PC-3 (cell line): Measurements from ENCODE around the gene FOXP1.

Source experiments
- CTCF ChIP-seq: fragments of 300-600 bp; sonication (generic); conservative IDR thresholded peaks from 2 replicates; pipeline ENCODE4 v1.5.1; 2017; ENCODE audit warnings: antibody characterized with exemption, low read depth, mild to moderate bottlenecking, low read length
- EZH2 ChIP-seq: fragments of 300-600 bp; sonication (generic); IDR thresholded peaks from one replicate; pipeline ENCODE4 v1.6.1; 2017; ENCODE audit warnings: antibody characterized with exemption, mild to moderate bottlenecking, low read length; ENCODE audit not compliant: unreplicated experiment

DNA sequence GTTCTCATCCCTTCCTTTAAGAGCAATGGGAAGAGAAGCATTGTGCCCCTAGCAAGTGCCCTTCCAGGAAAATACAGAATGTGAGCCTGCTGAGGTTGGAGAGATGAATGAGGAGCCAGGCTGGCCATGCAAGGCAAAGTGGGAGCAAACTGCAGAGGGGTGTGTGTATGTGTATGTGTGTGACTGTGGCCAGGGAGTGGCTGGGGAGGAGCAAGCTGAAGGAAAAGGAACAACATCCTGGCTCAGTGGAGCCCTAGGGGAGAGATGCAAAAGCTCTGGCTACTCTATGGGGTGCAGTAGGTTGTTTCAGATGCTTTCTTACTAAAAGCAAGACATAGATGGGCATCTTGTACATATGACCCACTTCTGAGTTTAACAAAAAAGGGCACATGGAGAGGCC is 20.6 kb downstream of the FOXP1 start:
- TF ChIP-seq CTCF (no peak), EZH2 (no peak)
